T-helper 9 cell (primary cell): Measurements from ENCODE around the gene OSBPL1A.

ENCODE experiments used
- DNase-seq: peaks from one replicate; pipeline ENCODE4 v3.0.0-alpha.2; 2020
- total RNA-seq, 2 donors: gene quantifications; one replicate each; lab custom pipeline; 2026; lab: John Stamatoyannopoulos, UW

The OSBPL1A gene
- total RNA-seq: 2.1 to 4.1 reads per million in 2 donors

- peak; percentile 72 for DNase-seq
Observed at GRCh38 chr18:24397694-24398368, at the start of gene OSBPL1A. OSBPL1A (minus strand) TSS chr18:24397824; CDS start chr18:24377533, 20,291 bp downstream.

GRCh38 chr18:24446953-24447538 is 49.4 kb upstream of the OSBPL1A start:
- DNase-seq: no peak

- no peak for DNase-seq
Observed at GRCh38 chr18:24446453-24446852, 48.8 kb upstream of the OSBPL1A start.

- DNase-seq: no peak
Observed at GRCh38 chr18:24443870-24444269, 46.2 kb upstream of the OSBPL1A start.

GRCh38 chr18:24436939-24437338 is 39.3 kb upstream of the OSBPL1A start:
- DNase-seq: no peak

GRCh38 chr18:24432618-24433017 is 35.0 kb upstream of the OSBPL1A start:
- no peak for DNase-seq

GRCh38 chr18:24429188-24429587 is 31.6 kb upstream of the OSBPL1A start:
- no peak for DNase-seq

GRCh38 chr18:24428709-24429108 is 31.1 kb upstream of the OSBPL1A start:
- no peak for DNase-seq

GRCh38 chr18:24427484-24427883 is 29.9 kb upstream of the OSBPL1A start:
- no peak for DNase-seq

GRCh38 chr18:24426398-24427294 is 29.0 kb upstream of the OSBPL1A start, which contains the start of gene IMPACT:
IMPACT (plus strand) TSS chr18:24426670; CDS start chr18:24426757, 87 bp downstream.
- peak; percentile 65 for DNase-seq

GRCh38 chr18:24426073-24426397 is 28.4 kb upstream of the OSBPL1A start:
- DNase-seq: no peak

GRCh38 chr18:24421831-24422230 is 24.2 kb upstream of the OSBPL1A start:
- DNase-seq: no peak

- DNase-seq: no peak
Observed at GRCh38 chr18:24420551-24420950, 22.9 kb upstream of the OSBPL1A start.

GRCh38 chr18:24417480-24417879 is 19.9 kb upstream of the OSBPL1A start:
- DNase-seq: no peak

- no peak for DNase-seq
Observed at GRCh38 chr18:24414349-24415003, 16.9 kb upstream of the OSBPL1A start.

GRCh38 chr18:24413148-24413547 is 15.5 kb upstream of the OSBPL1A start:
- DNase-seq: no peak

GRCh38 chr18:24408496-24408895 is 10.9 kb upstream of the OSBPL1A start:
- DNase-seq: no peak

GRCh38 chr18:24404591-24404990 is 7.0 kb upstream of the OSBPL1A start:
- DNase-seq: no peak

GRCh38 chr18:24403076-24403475 is 5.5 kb upstream of the OSBPL1A start:
- DNase-seq: no peak

GRCh38 chr18:24402209-24402785 is 4.7 kb upstream of the OSBPL1A start:
- no peak for DNase-seq

- no peak for DNase-seq
Observed at GRCh38 chr18:24400587-24400986, 3.0 kb upstream of the OSBPL1A start.

GRCh38 chr18:24398540-24398939 is 916 bp upstream of the OSBPL1A start:
- DNase-seq: no peak
